ENCODE results near the gene IGSF21.

IGSF21 gene

DNA sequence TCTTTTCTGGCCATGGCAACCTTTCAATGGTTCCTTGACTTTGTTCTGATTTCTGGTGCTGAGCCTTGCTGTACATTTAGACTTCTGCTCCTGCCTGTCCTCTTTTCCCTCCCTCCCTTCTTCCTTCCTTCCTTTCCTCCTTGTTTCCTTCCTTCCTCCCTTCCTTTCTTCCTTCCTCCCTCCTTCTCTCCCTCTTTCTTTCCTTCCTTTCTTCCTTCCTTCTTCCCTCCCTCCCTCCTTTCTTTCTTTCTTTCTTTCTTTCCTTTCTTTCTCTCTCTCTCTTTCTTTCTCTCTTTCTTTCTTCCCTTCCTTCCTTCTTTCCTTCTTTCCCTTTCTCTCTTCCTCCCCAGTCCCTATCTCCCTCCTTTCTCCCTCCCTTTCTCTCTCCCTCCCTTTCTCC, 10.4 kb upstream of the IGSF21 start:
- no peak for DNase-seq (ENCODE audit: low spot score)

DNA sequence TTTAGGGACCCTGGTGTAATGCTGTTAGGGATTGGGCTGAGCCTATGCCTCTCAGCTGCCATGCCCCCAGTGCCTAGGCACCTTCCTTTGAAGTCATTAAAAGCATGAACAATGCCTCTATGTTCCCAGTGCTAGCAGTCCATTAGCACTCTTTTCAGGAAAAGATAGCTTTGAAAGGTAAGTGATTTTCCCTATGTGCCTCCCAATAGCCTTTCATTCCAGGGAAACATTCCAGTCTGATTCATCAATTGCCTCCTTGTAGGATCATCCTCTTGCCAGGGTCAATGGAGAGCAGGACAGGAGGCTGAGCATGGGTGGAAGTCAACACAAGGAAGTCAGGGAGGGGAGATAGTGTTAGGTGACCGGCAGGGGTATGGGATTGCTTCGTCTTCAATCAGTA, 8.6 kb upstream of the IGSF21 start:
- no peak for DNase-seq (ENCODE audit: low spot score)

DNA sequence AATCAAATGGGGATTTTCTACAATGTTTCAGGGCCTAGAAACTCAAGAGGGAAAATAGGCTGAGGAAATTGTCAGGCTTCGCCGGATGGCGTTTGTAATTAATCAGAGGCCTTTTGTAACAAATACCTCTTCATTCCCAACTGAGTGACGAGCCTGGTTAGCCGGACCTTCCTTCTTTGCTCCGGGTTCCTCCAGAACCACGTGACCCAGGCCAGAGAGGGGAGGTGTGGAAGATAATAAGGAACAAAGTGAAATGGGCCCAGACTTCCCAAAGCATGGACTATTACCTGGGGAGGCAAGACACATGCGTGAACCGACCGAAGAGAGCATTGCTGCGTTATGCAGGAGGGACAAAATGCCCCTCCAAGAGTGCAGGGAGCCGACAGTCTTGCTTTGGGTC, 7.5 kb upstream of the IGSF21 start:
- DNase-seq (ENCODE audit: low spot score), result no peak

- DNase-seq (ENCODE audit: low spot score), result peak; percentile 71
Measured at GRCh38 chr1:18100491-18101063, 7.0 kb upstream of the IGSF21 start.

DNA sequence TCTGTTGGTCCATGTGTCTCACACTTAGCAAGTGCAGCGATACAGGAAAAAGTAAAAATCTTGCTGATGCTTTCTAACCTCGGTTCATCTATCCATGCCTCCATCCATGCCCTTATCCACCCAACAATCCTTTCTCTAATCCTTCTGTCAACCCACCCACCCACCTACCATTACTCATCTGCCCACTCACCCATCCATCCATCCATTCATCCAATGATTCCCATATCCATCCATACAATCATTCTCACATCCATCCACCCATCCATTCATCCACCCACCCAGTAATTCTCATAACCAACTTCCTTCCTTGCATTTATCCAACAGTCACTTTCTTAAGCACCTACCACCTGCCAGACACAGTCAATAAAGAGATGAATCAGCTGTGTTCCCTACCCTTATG, 6.1 kb upstream of the IGSF21 start:
- DNase-seq (ENCODE audit: low spot score), result no peak

DNA sequence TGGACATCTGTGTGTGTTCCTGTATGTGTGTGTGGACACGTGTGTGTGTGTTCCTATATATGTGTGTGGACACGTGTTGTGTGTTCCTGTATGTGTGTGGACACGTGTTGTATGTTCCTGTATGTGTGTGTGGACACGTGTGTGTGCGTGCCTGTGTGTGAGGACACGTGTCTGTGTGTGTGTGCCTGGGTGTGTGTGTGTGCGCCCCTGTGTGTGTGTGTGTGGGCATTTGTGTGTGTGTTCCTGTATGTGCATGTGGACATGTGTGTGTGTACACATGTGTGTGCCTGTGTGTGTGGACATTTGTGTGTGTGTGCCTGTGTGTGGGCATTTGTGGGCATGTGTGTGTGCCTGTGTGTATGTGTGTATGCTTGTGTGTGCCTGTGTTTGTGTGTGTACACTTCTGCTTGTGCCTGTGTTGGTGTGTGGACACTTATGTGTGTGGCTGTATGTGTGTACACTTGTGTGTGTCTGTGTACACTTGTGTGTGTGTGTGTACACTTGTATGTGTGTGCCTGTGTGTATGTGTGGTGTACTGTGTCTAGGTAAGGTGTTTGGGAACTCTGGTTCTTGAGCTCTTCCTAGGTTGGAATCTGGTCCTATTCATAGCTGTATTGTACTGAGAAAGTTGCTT, 3.7 kb upstream of the IGSF21 start:
- DNase-seq (ENCODE audit: low spot score), result no peak

DNA sequence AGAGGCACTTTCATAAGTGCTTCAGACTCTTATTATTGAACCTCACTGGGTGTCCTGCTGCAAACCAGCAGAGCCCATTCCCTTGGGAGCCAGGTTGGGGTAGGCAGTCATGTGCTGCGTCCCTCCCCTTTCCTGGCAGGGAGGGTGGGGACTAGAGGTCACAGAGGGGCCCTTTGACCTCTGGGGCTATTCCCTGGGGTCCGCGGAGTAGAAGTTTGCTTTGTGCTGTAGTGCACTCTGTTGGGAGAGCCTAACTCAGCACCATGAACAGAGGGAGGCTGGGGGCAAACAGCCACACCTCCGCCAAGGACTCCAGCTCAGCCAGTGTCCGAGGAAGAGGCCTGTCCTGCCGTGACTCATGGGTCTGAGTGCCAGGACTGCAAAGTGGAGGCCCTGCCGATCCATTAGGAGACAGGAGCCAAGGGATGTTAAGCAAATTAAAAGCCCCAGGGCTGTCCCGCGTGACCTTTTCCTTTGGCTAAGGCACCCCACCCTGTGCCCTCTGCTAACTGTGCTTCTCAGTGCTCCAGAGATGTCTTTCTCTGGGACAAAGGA, 3.0 kb upstream of the IGSF21 start:
- DNase-seq (ENCODE audit: low spot score), result peak; percentile 34

GRCh38 chr1:18105196-18105595, 2.4 kb upstream of the IGSF21 start:
- DNase-seq (ENCODE audit: low spot score), result no peak

GRCh38 chr1:18108299-18109057, 880 bp downstream of the IGSF21 start:
- DNase-seq (ENCODE audit: low spot score), result no peak

DNA sequence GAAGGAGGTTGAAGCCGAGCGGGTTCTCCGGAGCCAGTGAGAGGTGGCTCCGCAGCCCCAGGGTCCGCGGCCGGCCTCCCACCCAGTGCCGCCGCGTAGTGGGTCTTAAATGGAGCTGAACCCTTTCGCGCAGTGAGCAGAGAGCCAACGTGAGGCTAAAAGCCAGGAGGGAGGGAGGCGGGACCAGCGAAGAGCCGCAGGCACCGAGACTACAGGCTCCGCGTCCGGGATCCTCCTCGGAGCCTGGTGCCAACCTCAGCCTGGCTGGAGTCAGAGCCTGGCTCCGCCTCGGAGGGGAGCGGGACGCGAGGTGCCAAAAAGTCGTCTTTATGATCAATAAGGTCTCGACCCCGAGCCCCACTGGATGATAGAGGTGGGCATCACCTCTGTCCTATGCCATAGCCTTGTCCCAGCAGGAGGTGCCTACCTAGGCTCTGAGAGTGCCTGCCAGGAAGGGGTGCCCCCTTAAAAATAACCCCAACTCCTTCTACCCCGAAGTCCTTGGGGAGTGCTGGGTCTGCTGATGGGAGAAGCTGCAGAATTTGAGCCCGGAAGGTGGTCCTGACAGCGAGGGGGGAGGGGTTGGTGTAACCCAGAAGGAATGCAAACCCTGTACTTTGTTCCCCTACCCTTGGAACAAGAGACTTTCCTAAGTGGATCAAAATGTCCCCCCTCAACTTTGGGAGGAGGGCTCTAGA, 1.6 kb downstream of the IGSF21 start:
- DNase-seq (ENCODE audit: low spot score), result no peak

GRCh38 chr1:18109756-18110597, 2.4 kb downstream of the IGSF21 start:
- DNase-seq (ENCODE audit: low spot score), result no peak

GRCh38 chr1:18110598-18110939, 3.0 kb downstream of the IGSF21 start:
- DNase-seq (ENCODE audit: low spot score), result no peak

DNA sequence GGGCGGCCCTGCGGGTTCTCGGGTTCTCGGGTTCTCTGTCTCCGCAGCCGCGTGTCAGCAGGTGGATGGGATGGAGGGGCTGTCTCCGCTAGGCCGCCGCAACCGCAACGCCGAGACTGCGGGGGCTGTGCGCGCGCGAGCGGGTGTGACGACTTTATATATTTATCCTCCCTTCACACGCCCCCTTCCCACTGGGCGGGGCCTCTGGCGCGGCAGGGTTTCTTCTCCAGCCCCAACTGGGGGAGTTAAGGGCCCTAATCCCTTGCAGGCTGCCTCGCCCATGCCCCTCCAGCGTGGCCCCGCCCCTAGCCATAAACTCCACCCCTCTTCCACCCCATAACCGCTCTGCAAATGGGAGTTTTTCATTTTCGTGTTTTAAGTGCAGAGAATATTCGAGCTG, 3.4 kb downstream of the IGSF21 start:
- no peak for DNase-seq (ENCODE audit: low spot score)

DNA sequence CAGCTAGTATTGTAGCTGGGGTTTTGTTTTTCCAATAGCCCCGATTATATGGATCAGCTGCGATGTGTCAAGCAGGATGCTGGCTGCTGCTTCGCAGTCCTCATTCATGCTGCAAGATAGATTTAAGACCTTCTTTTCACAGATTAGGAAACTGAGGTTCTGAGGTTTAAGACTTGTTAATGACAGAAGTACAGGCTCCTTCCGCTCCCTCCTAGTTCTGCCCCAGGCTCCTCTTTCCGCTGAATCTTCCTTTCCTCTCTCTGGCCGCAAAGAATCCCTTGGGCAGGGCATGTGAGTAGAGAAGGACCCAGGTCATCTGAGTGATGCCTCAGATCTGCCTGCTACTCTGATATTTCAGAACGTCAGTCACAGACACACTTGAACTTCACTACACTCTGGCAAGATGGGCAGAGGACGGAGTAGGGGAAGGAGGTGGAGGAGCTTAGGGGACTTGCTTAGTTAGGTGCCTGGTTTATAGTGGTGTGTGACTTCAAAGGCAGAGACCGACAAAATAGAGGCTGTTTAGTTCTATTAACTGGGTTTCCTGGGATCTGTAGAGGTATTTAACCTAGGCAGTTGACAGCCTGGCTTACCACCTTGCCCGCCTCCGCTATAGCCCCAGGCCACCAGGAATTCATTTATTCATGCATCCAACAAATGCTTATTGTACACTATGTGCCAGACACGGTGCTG, 4.2 kb downstream of the IGSF21 start:
- DNase-seq (ENCODE audit: low spot score), result no peak

DNA sequence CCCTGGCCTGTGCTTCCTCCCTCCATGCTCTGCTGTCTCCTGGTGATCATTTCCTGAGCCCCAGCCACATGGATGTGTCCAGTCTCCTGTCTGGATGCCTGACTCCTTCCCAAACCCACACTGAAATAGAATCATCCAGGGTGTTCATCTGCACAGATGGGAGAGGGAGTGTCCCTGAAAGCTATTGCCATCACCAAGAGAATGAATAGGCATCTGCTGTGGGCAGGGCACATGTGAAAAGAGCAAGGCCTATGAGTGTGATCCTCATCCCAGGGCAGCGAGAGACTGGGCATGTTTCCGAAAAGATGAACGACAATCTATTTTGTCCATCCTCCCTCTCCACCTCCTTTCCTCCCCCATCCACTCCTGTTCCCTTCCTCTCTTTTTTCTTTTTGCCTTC, 5.0 kb downstream of the IGSF21 start:
- DNase-seq (ENCODE audit: low spot score), result no peak

DNA sequence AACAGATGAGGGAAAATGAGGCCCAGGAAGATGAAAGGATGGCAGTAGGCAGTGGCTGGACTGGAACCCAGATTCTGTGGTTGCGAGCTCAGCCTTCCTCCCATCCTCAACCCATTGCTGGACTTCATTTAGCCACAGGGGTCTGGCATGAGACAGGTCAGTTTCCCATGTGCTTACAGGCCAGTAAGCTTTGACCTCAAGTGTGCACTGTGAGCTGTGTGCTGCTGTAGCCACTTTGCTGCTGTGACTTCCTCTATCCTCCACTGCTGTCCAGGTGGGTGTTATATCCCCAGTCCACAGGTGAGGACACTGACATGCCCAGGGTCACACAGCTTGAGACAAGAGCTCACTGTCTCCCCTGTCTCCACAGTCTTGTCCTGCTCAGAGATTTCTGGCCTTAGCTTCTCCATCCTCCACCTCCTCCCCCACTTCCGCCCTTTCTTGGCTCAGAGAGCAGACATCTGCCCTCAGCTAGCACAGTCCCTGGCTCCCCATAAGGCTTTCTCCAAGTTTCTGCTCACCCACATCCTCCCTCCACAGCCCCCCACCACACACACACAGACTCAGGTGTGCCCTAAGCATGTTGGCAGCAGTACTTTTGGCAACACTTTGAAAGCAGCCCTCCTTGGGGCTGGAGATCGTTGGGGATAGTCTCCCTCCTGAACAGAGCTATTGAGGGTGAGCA, 7.3 kb downstream of the IGSF21 start:
- no peak for DNase-seq (ENCODE audit: low spot score)

DNA sequence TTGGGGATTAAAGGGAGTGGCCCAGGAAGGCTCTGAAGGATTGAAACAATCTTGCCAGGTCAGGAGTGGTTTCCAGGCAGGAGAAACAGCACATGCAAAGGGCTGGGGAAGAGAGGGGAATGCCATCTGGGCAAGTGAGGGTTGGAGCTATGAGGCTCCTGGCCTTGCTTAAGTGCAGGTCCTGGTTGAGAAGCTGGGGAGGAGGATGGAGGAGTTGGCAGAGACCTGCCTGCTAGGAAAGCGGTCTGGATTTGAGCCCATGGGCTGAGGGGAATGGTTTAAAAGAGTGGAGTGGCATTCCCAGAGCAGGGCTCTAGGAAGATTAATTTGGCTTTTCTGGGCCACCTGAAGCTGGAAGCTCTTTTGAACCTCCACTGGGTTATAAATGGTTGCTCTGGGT, 9.2 kb downstream of the IGSF21 start:
- no peak for DNase-seq (ENCODE audit: low spot score)

DNA sequence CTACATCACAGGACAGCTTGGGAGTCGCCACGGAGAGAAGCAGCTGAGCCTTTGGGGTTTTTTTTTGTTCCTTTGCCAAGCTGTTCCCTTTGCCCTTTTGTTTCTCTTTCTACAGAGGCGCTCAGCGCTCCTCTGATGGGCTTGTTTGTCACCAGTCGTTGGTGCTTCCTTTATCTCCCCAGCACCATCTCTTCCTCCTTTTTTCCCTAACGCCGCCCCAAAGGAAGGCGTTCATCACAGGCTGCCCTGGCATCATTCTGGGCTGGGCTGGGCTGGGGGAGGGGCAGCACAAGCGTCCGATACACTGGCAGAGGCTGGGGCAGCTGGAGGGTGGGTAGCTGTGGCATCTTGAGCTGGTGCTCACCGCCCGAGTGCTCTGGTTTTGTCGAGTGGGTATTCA, 10.5 kb downstream of the IGSF21 start:
- DNase-seq (ENCODE audit: low spot score), result no peak

DNA sequence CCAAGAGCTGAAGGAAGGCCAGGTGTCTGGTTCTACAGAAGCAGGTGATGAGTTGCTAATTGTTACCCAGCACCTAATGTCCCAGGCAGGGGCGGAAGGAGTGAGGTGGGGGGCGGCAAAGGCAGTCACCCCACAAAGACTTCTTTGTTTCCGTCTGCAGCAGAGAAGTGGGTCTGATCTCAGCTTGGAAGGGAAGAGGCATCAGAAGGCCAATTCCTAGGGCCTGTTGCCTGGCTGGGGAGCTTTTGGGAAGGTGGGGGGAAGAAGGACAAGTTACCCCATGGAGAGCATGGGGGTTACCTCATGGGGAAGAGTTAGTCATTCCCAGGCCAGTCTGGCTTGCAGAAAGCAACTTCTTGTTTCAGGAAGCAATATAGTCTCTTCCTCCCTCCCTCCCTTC, 10.9 kb downstream of the IGSF21 start:
- DNase-seq (ENCODE audit: low spot score), result no peak

- no peak for DNase-seq (ENCODE audit: low spot score)
Measured at GRCh38 chr1:18119289-18119688, 11.7 kb downstream of the IGSF21 start.
